ENCODE measurements around the gene PNMA6E.

The PNMA6E gene

GRCh38 chrX:153443476-153444332 is 42.6 kb upstream of the PNMA6E start:
- in situ Hi-C loops (cut with MboI; ENCODE audit: low sequenced_read_pairs, unreplicated experiment): no loop called here
- DNase-seq (ENCODE audit: low spot score): no peak
- TF ChIP-seq CTCF (IDR thresholded peaks at IDR 0.05; ENCODE audit: borderline replicate concordance, control extremely low read depth, extremely low read depth, insufficient read depth, missing control alignments): no peak

- no peak for DNase-seq (ENCODE audit: low spot score)
Observed at GRCh38 chrX:153442463-153442862, 41.3 kb upstream of the PNMA6E start.

GRCh38 chrX:153441981-153442380 is 40.8 kb upstream of the PNMA6E start:
- no peak for TF ChIP-seq CTCF (IDR thresholded peaks at IDR 0.05; ENCODE audit: borderline replicate concordance, control extremely low read depth, extremely low read depth, insufficient read depth, missing control alignments)
- in situ Hi-C loops (cut with MboI; ENCODE audit: low sequenced_read_pairs, unreplicated experiment): no loop called here
- no peak for DNase-seq (ENCODE audit: low spot score)

More at GRCh38 chrX:153442463-153442862, 41.3 kb upstream of the PNMA6E start:
- no peak for TF ChIP-seq CTCF (IDR thresholded peaks at IDR 0.05; ENCODE audit: borderline replicate concordance, control extremely low read depth, extremely low read depth, insufficient read depth, missing control alignments)
- in situ Hi-C loops (cut with MboI; ENCODE audit: low sequenced_read_pairs, unreplicated experiment): no loop called here

GRCh38 chrX:153441296-153441695 is 40.1 kb upstream of the PNMA6E start:
- in situ Hi-C loops (cut with MboI; ENCODE audit: low sequenced_read_pairs, unreplicated experiment): no loop called here
- DNase-seq (ENCODE audit: low spot score): no peak
- no peak for TF ChIP-seq CTCF (IDR thresholded peaks at IDR 0.05; ENCODE audit: borderline replicate concordance, control extremely low read depth, extremely low read depth, insufficient read depth, missing control alignments)

- no peak for DNase-seq (ENCODE audit: low spot score)
- in situ Hi-C loops (cut with MboI; ENCODE audit: low sequenced_read_pairs, unreplicated experiment): no loop called here
- no peak for TF ChIP-seq CTCF (IDR thresholded peaks at IDR 0.05; ENCODE audit: borderline replicate concordance, control extremely low read depth, extremely low read depth, insufficient read depth, missing control alignments)
Observed at GRCh38 chrX:153440556-153441135, 39.5 kb upstream of the PNMA6E start.

GRCh38 chrX:153439977-153440376 is 38.8 kb upstream of the PNMA6E start:
- TF ChIP-seq CTCF (IDR thresholded peaks at IDR 0.05; ENCODE audit: borderline replicate concordance, control extremely low read depth, extremely low read depth, insufficient read depth, missing control alignments): no peak
- DNase-seq (ENCODE audit: low spot score): no peak
- in situ Hi-C loops (cut with MboI; ENCODE audit: low sequenced_read_pairs, unreplicated experiment): no loop called here

Data from GM13976 (cell line).